Activated T-helper 2 cell treated with anti-CD3 and anti-CD28 coated beads, Interferon-gamma antibody, Interleukin-2, Interleukin-4, amounts not matched to agents 10 μg/mL and 5 μg/mL and 100 μg/mL, durations not matched to agents 14 hours and 24 hours and 36 hours (primary cell): ENCODE data around the gene CALY. TPM values are rescaled to one million over a fixed set of nuclear protein-coding genes. Genes with fewer than 3 reads are reported as not detected.
"Not testable (repeated sequence)": the region's sequence is repeated elsewhere in the genome, so short reads cannot be mapped to it uniquely, and the experiment has no call there.

ENCODE experiments used
- DNase-seq: peaks from one replicate; pipeline ENCODE4 v3.0.0; 2021; ENCODE audit warnings: low spot score
- H3K27ac Mint-ChIP-seq: one replicate; pipeline ENCODE4 v1.8.0; 2021; ENCODE audit warnings: mixed read lengths
- H3K27me3 Mint-ChIP-seq: one replicate; pipeline ENCODE4 v1.8.0; 2021; ENCODE audit warnings: low read depth, mixed read lengths
- H3K36me3 Mint-ChIP-seq: one replicate; pipeline ENCODE4 v1.8.0; 2021; ENCODE audit warnings: low read depth, mixed read lengths
- H3K4me1 Mint-ChIP-seq: one replicate; pipeline ENCODE4 v1.8.0; 2021; ENCODE audit warnings: low read depth, mixed read lengths
- H3K4me3 Mint-ChIP-seq: one replicate; pipeline ENCODE4 v1.8.0; 2021; ENCODE audit warnings: low read depth, mild to moderate bottlenecking, moderate library complexity, mixed read lengths
- H3K9me3 Mint-ChIP-seq: one replicate; pipeline ENCODE4 v1.8.0; 2021; ENCODE audit warnings: mixed read lengths
- intact Hi-C: fragments of 100-400 bp; cut with micrococcal nuclease; formaldehyde crosslinking; loops from one replicate; pipeline ENCODE4 v1.15.1; 2023
- total RNA-seq: library from RNA; stranded (reverse); gene quantifications from 2 replicates; pipeline ENCODE4 v1.2.3, GENCODE V29; 2022

Gene CALY
- total RNA-seq, 1 donor from 2014 or later, result not detected

GRCh38 chr10:133375357-133376115 lies 38.8 kb upstream of the CALY start:
- DNase-seq, result no peak
- intact Hi-C loops, result loop anchor here (5.0 kb wide), 1 partner anchor 838 kb away; the partner anchor contains the start of gene INPP5A
- Mint-ChIP-seq H3K27ac (no peak overlapping the region), H3K4me1 (peaks cover 9% of the 10 kb centered on the region), H3K36me3 (peaks cover under 1% of the 10 kb centered on the region), H3K9me3 (no peaks in the 10 kb centered on the region), H3K4me3 (peak overlapping the region; percentile 64), H3K27me3 (peaks cover 5% of the 10 kb centered on the region)

- H3K9me3 Mint-ChIP-seq, result no peaks in the 10 kb centered on the region
- H3K27me3 Mint-ChIP-seq, result peaks cover 5% of the 10 kb centered on the region
- H3K4me1 Mint-ChIP-seq, result peaks cover 9% of the 10 kb centered on the region
- DNase-seq, result peak; percentile 92
- peak within 1 kb of the TSS; percentile 86 for H3K27ac Mint-ChIP-seq
- peaks cover 16% of the 10 kb centered on the region for H3K36me3 Mint-ChIP-seq
- H3K4me3 Mint-ChIP-seq, result peak within 1 kb of the TSS; percentile 94
- intact Hi-C loops, result loop anchor here (1.0 kb wide), 1 partner anchor 16 kb away; no protein-coding TSS in a partner anchor
Observed at GRCh38 chr10:133373174-133374090, 36.7 kb upstream of the CALY start, which contains the start of gene ECHS1. Gene ECHS1 (minus strand): TSS chr10:133373354. CDS start chr10:133373333, 21 bp downstream.

GRCh38 chr10:133372507-133372906 lies 35.8 kb upstream of the CALY start:
- H3K27me3 Mint-ChIP-seq, result peaks cover 5% of the 10 kb centered on the region
- H3K27ac Mint-ChIP-seq, result no peak overlapping the region
- H3K4me3 Mint-ChIP-seq, result peak overlapping the region; percentile 82
- no peaks in the 10 kb centered on the region for H3K9me3 Mint-ChIP-seq
- intact Hi-C loops, result no loop called here
- H3K4me1 Mint-ChIP-seq, result peaks cover 9% of the 10 kb centered on the region
- H3K36me3 Mint-ChIP-seq, result peaks cover 22% of the 10 kb centered on the region
- no peak for DNase-seq

- intact Hi-C loops, result no loop called here
- Mint-ChIP-seq H3K27me3 (peaks cover 1% of the 10 kb centered on the region), H3K27ac (no peak overlapping the region), H3K9me3 (no peaks in the 10 kb centered on the region), H3K4me1 (peaks cover 9% of the 10 kb centered on the region), H3K36me3 (peaks cover 22% of the 10 kb centered on the region), H3K4me3 (peak overlapping the region; percentile 30)
- DNase-seq, result no peak
Observed at GRCh38 chr10:133370030-133370786, 33.5 kb upstream of the CALY start.

- no peak overlapping the region for H3K27ac Mint-ChIP-seq
- peaks cover 30% of the 10 kb centered on the region for H3K36me3 Mint-ChIP-seq
Observed at GRCh38 chr10:133368153-133368552, 31.5 kb upstream of the CALY start.

GRCh38 chr10:133367461-133367860 lies 30.8 kb upstream of the CALY start:
- H3K27me3 Mint-ChIP-seq, H3K27ac Mint-ChIP-seq, intact Hi-C loops: not testable (repeated sequence)

More at GRCh38 chr10:133368153-133368552, 31.5 kb upstream of the CALY start:
- Mint-ChIP-seq H3K4me1 (peaks cover 6% of the 10 kb centered on the region), H3K27me3 (no peaks in the 10 kb centered on the region), H3K9me3 (no peaks in the 10 kb centered on the region), H3K4me3 (no peak overlapping the region)
- no peak for DNase-seq
- intact Hi-C loops, result no loop called here

GRCh38 chr10:133366751-133367150 lies 30.1 kb upstream of the CALY start:
- Mint-ChIP-seq H3K36me3 (peaks cover 40% of the 10 kb centered on the region), H3K9me3 (no peaks in the 10 kb centered on the region), H3K27me3 (no peaks in the 10 kb centered on the region), H3K4me1 (peaks cover 8% of the 10 kb centered on the region), H3K4me3 (no peak overlapping the region), H3K27ac (no peak overlapping the region)
- no peak for DNase-seq
- intact Hi-C loops, result no loop called here

More at GRCh38 chr10:133367461-133367860, 30.8 kb upstream of the CALY start:
- not testable (repeated sequence) for H3K9me3 Mint-ChIP-seq, DNase-seq, H3K4me3 Mint-ChIP-seq, H3K4me1 Mint-ChIP-seq
- peaks cover 34% of the 10 kb centered on the region for H3K36me3 Mint-ChIP-seq

- H3K27ac Mint-ChIP-seq, result no peak overlapping the region
- H3K9me3 Mint-ChIP-seq, result no peaks in the 10 kb centered on the region
- intact Hi-C loops, result no loop called here
- H3K4me3 Mint-ChIP-seq, result no peak overlapping the region
- no peaks in the 10 kb centered on the region for H3K27me3 Mint-ChIP-seq
- DNase-seq, result no peak
- H3K4me1 Mint-ChIP-seq, result peaks cover 6% of the 10 kb centered on the region
- peaks cover 41% of the 10 kb centered on the region for H3K36me3 Mint-ChIP-seq
Observed at GRCh38 chr10:133366130-133366478, 29.4 kb upstream of the CALY start.

GRCh38 chr10:133365461-133366129 lies 28.9 kb upstream of the CALY start:
- no peaks in the 10 kb centered on the region for H3K27me3 Mint-ChIP-seq
- H3K36me3 Mint-ChIP-seq, result peaks cover 41% of the 10 kb centered on the region
- intact Hi-C loops, result no loop called here
- no peak for DNase-seq
- H3K4me3 Mint-ChIP-seq, result no peak overlapping the region
- no peaks in the 10 kb centered on the region for H3K9me3 Mint-ChIP-seq
- H3K4me1 Mint-ChIP-seq, result peaks cover 6% of the 10 kb centered on the region
- no peak overlapping the region for H3K27ac Mint-ChIP-seq

GRCh38 chr10:133364645-133365431 lies 28.1 kb upstream of the CALY start:
- intact Hi-C loops, result no loop called here
- Mint-ChIP-seq H3K27ac (no peak overlapping the region), H3K36me3 (peaks cover 33% of the 10 kb centered on the region), H3K9me3 (no peaks in the 10 kb centered on the region), H3K4me3 (no peak overlapping the region), H3K4me1 (peaks cover 6% of the 10 kb centered on the region), H3K27me3 (no peaks in the 10 kb centered on the region)
- DNase-seq, result no peak

GRCh38 chr10:133362846-133363245 lies 26.1 kb upstream of the CALY start:
- Mint-ChIP-seq H3K4me3 (no peak overlapping the region), H3K4me1 (peaks cover 6% of the 10 kb centered on the region)
- no peak for DNase-seq

More at GRCh38 chr10:133362846-133363245, 26.1 kb upstream of the CALY start:
- H3K36me3 Mint-ChIP-seq, result peaks cover 22% of the 10 kb centered on the region
- H3K9me3 Mint-ChIP-seq, result no peaks in the 10 kb centered on the region
- H3K27ac Mint-ChIP-seq, result no peak overlapping the region
- intact Hi-C loops, result no loop called here
- H3K27me3 Mint-ChIP-seq, result no peaks in the 10 kb centered on the region
